ENCODE measurements around the gene MED26. TPM values are rescaled to one million over a fixed set of nuclear protein-coding genes. Genes with fewer than 3 reads are reported as not detected.

MED26 gene
- total and polyA plus RNA-seq, 4 donors: 0.75 to 8.4 (median 5.3) TPM

- Histone ChIP-seq H3K27me3 (ENCODE audit: control insufficient read depth in 1 of 2, insufficient read depth in 2 of 2, low read length in 1 of 2) (no peaks in the 10 kb centered on the region), H3K9me3 (ENCODE audit: control insufficient read depth, low read length) (no peaks in the 10 kb centered on the region), H3K4me3 (ENCODE audit: low read length in 2 of 2) (peak overlapping the region; percentile 61 to 80), H3K36me3 (ENCODE audit: control insufficient read depth in 1 of 2, insufficient read depth in 2 of 2, low read length in 1 of 2) (peaks cover 0 to under 1% of the 10 kb centered on the region in 2 donors), H3K4me1 (ENCODE audit: control insufficient read depth in 1 of 2, insufficient read depth in 2 of 2, low read length in 2 of 2) (no peaks in the 10 kb centered on the region), H3K27ac (ENCODE audit: low read depth in 1 of 2, low read length in 2 of 2) (peak overlapping the region in 1 of 2 donors; percentile 34)
- intact Hi-C loops (cut with DNase I): loop anchor here in 1 of 2 donors (1.0 to 2.0 kb wide), 2 partner anchors 29 to 57 kb away; partner anchors contain the start of gene MED26
- DNase-seq (no peak), ATAC-seq (ENCODE audit: low FRiP score) (no peak)
- WGBS, 2 donors: 1% methylated on average over 40 to 75 of the region's 75 CpGs
Observed at GRCh38 chr19:16571822-16572331, 56.1 kb downstream of the MED26 start.

DNA sequence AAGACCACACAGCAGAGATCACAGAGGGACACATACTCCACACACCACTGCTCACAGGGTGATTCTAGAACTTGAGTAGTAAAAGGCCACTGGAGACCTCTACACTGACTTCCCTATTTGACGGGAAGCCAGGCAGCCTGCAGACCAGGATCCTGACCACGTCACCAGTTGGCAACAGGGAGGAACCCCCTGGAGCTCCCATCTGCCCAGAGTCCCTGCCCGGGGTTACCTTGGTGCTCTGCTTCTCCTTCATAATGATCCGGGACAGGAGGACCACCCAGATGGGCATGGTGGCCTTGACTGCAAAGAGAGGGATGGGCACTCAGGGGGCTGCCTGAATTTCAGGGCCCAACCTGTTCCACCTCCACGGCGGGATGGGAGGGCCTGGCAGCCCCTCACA, 56.7 kb downstream of the MED26 start:
- no peaks in the 10 kb centered on the region for H3K9me3 ChIP-seq (ENCODE audit: control insufficient read depth, low read length)
- no peaks in the 10 kb centered on the region for H3K36me3 ChIP-seq (ENCODE audit: control insufficient read depth in 1 of 2, insufficient read depth in 2 of 2, low read length in 1 of 2)
- no peaks in the 10 kb centered on the region for H3K4me1 ChIP-seq (ENCODE audit: control insufficient read depth in 1 of 2, insufficient read depth in 2 of 2, low read length in 2 of 2)
- H3K4me3 ChIP-seq (ENCODE audit: low read length in 2 of 2): peak overlapping the region; percentile 61 to 80
- ATAC-seq (ENCODE audit: low FRiP score) (no peak), DNase-seq (no peak)
- no peaks in the 10 kb centered on the region for H3K27me3 ChIP-seq (ENCODE audit: control insufficient read depth in 1 of 2, insufficient read depth in 2 of 2, low read length in 1 of 2)
- no peak overlapping the region for H3K27ac ChIP-seq (ENCODE audit: low read depth in 1 of 2, low read length in 2 of 2)
- intact Hi-C loops (cut with DNase I): loop anchor here in 1 of 2 donors (1.0 kb wide), 1 partner anchor 28 kb away; no protein-coding TSS in a partner anchor
- 16 to 19% methylated on average over 6 of the region's 6 CpGs for WGBS, 2 donors

GRCh38 chr19:16569609-16570320, 58.2 kb downstream of the MED26 start:
- H3K27ac ChIP-seq (ENCODE audit: low read depth in 1 of 2, low read length in 2 of 2): no peak overlapping the region
- no peak for ATAC-seq (ENCODE audit: low FRiP score)
- no peaks in the 10 kb centered on the region for H3K9me3 ChIP-seq (ENCODE audit: control insufficient read depth, low read length)
- intact Hi-C loops (cut with DNase I): no loop called here
- 85 to 86% methylated on average over 17 of the region's 17 CpGs for WGBS, 2 donors
- H3K4me3 ChIP-seq (ENCODE audit: low read length in 2 of 2): no peak overlapping the region
- no peaks in the 10 kb centered on the region for H3K4me1 ChIP-seq (ENCODE audit: control insufficient read depth in 1 of 2, insufficient read depth in 2 of 2, low read length in 2 of 2)
- no peaks in the 10 kb centered on the region for H3K27me3 ChIP-seq (ENCODE audit: control insufficient read depth in 1 of 2, insufficient read depth in 2 of 2, low read length in 1 of 2)
- DNase-seq: no peak
- H3K36me3 ChIP-seq (ENCODE audit: control insufficient read depth in 1 of 2, insufficient read depth in 2 of 2, low read length in 1 of 2): no peaks in the 10 kb centered on the region

GRCh38 chr19:16566702-16567101, 61.3 kb downstream of the MED26 start:
- H3K36me3 ChIP-seq (ENCODE audit: control insufficient read depth in 1 of 2, insufficient read depth in 2 of 2, low read length in 1 of 2): peaks cover 0 to 3% of the 10 kb centered on the region in 2 donors

GRCh38 chr19:16566161-16566560, 61.8 kb downstream of the MED26 start:
- intact Hi-C loops (cut with DNase I): no loop called here
- no peak overlapping the region for H3K4me3 ChIP-seq (ENCODE audit: low read length in 2 of 2)
- no peak overlapping the region for H3K27ac ChIP-seq (ENCODE audit: low read depth in 1 of 2, low read length in 2 of 2)
- H3K27me3 ChIP-seq (ENCODE audit: control insufficient read depth in 1 of 2, insufficient read depth in 2 of 2, low read length in 1 of 2): no peaks in the 10 kb centered on the region
- H3K9me3 ChIP-seq (ENCODE audit: control insufficient read depth, low read length): no peaks in the 10 kb centered on the region
- DNase-seq (no peak), ATAC-seq (ENCODE audit: low FRiP score) (no peak)
- H3K36me3 ChIP-seq (ENCODE audit: control insufficient read depth in 1 of 2, insufficient read depth in 2 of 2, low read length in 1 of 2): peaks cover 0 to 3% of the 10 kb centered on the region in 2 donors
- WGBS, 2 donors: 92 to 93% methylated on average over 10 of the region's 10 CpGs
- H3K4me1 ChIP-seq (ENCODE audit: control insufficient read depth in 1 of 2, insufficient read depth in 2 of 2, low read length in 2 of 2): no peaks in the 10 kb centered on the region

More at GRCh38 chr19:16566702-16567101, 61.3 kb downstream of the MED26 start:
- H3K27ac ChIP-seq (ENCODE audit: low read depth in 1 of 2, low read length in 2 of 2): no peak overlapping the region
- intact Hi-C loops (cut with DNase I): no loop called here
- no peaks in the 10 kb centered on the region for H3K4me1 ChIP-seq (ENCODE audit: control insufficient read depth in 1 of 2, insufficient read depth in 2 of 2, low read length in 2 of 2)
- 92 to 93% methylated on average over 5 of the region's 5 CpGs for WGBS, 2 donors
- ATAC-seq (ENCODE audit: low FRiP score) (no peak), DNase-seq (no peak)
- no peak overlapping the region for H3K4me3 ChIP-seq (ENCODE audit: low read length in 2 of 2)
- no peaks in the 10 kb centered on the region for H3K27me3 ChIP-seq (ENCODE audit: control insufficient read depth in 1 of 2, insufficient read depth in 2 of 2, low read length in 1 of 2)
- no peaks in the 10 kb centered on the region for H3K9me3 ChIP-seq (ENCODE audit: control insufficient read depth, low read length)

DNA sequence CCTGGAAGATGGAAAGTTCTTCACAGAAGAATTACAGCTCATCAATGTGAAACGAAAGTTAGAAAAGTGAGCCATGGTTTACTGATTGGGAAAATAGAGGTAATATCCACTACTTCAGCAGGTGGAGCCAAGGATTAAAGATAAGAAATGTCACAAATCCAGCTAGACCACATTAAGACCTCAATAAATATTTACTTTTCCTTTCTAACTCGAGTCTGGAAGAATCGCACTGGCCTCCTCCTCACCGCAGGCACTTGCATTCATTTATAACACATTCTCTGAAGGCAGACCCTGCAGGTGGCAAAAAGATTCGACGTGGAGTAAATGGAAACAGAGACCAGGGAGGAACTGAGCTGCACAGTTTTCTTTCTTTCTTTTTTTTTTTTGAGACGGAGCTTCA, 63.2 kb downstream of the MED26 start:
- ATAC-seq (ENCODE audit: low FRiP score): no peak
- no peak overlapping the region for H3K4me3 ChIP-seq (ENCODE audit: low read length in 2 of 2)
- no peak overlapping the region for H3K27ac ChIP-seq (ENCODE audit: low read depth in 1 of 2, low read length in 2 of 2)
- no peaks in the 10 kb centered on the region for H3K27me3 ChIP-seq (ENCODE audit: control insufficient read depth in 1 of 2, insufficient read depth in 2 of 2, low read length in 1 of 2)
- 81 to 82% methylated on average over 7 of the region's 7 CpGs for WGBS, 2 donors
- intact Hi-C loops (cut with DNase I): no loop called here
- H3K4me1 ChIP-seq (ENCODE audit: control insufficient read depth in 1 of 2, insufficient read depth in 2 of 2, low read length in 2 of 2): no peaks in the 10 kb centered on the region
- H3K9me3 ChIP-seq (ENCODE audit: control insufficient read depth, low read length): no peaks in the 10 kb centered on the region
- DNase-seq: no peak
- H3K36me3 ChIP-seq (ENCODE audit: control insufficient read depth in 1 of 2, insufficient read depth in 2 of 2, low read length in 1 of 2): peaks cover 2 to 3% of the 10 kb centered on the region in 2 donors

GRCh38 chr19:16562608-16563025, 65.4 kb downstream of the MED26 start:
- intact Hi-C loops (cut with DNase I): no loop called here
- Histone ChIP-seq H3K27me3 (ENCODE audit: control insufficient read depth in 1 of 2, insufficient read depth in 2 of 2, low read length in 1 of 2) (no peaks in the 10 kb centered on the region), H3K9me3 (ENCODE audit: control insufficient read depth, low read length) (no peaks in the 10 kb centered on the region), H3K4me3 (ENCODE audit: low read length in 2 of 2) (no peak overlapping the region), H3K36me3 (ENCODE audit: control insufficient read depth in 1 of 2, insufficient read depth in 2 of 2, low read length in 1 of 2) (peaks cover 2 to 3% of the 10 kb centered on the region in 2 donors), H3K4me1 (ENCODE audit: control insufficient read depth in 1 of 2, insufficient read depth in 2 of 2, low read length in 2 of 2) (no peaks in the 10 kb centered on the region), H3K27ac (ENCODE audit: low read depth in 1 of 2, low read length in 2 of 2) (no peak overlapping the region)
- DNase-seq: no peak
- 88 to 90% methylated on average over 6 of the region's 6 CpGs for WGBS, 2 donors
- ATAC-seq (ENCODE audit: low FRiP score): no peak

- no peak for ATAC-seq (ENCODE audit: low FRiP score)
Observed at GRCh38 chr19:16561382-16561781, 66.6 kb downstream of the MED26 start.

GRCh38 chr19:16559780-16560276, 68.2 kb downstream of the MED26 start:
- Histone ChIP-seq H3K36me3 (ENCODE audit: control insufficient read depth in 1 of 2, insufficient read depth in 2 of 2, low read length in 1 of 2) (peaks cover 2 to 3% of the 10 kb centered on the region in 2 donors), H3K4me3 (ENCODE audit: low read length in 2 of 2) (no peak overlapping the region), H3K27me3 (ENCODE audit: control insufficient read depth in 1 of 2, insufficient read depth in 2 of 2, low read length in 1 of 2) (no peaks in the 10 kb centered on the region), H3K9me3 (ENCODE audit: control insufficient read depth, low read length) (no peaks in the 10 kb centered on the region), H3K27ac (ENCODE audit: low read depth in 1 of 2, low read length in 2 of 2) (no peak overlapping the region), H3K4me1 (ENCODE audit: control insufficient read depth in 1 of 2, insufficient read depth in 2 of 2, low read length in 2 of 2) (no peaks in the 10 kb centered on the region)
- ATAC-seq (ENCODE audit: low FRiP score): no peak
- WGBS, 2 donors: 86 to 89% methylated on average over 10 of the region's 10 CpGs
- intact Hi-C loops (cut with DNase I): no loop called here
- DNase-seq: no peak

More at GRCh38 chr19:16561382-16561781, 66.6 kb downstream of the MED26 start:
- WGBS, 2 donors: 80 to 84% methylated on average over 8 of the region's 8 CpGs
- intact Hi-C loops (cut with DNase I): no loop called here
- DNase-seq: no peak
- Histone ChIP-seq H3K36me3 (ENCODE audit: control insufficient read depth in 1 of 2, insufficient read depth in 2 of 2, low read length in 1 of 2) (peaks cover 2 to 3% of the 10 kb centered on the region in 2 donors), H3K4me3 (ENCODE audit: low read length in 2 of 2) (no peak overlapping the region), H3K27ac (ENCODE audit: low read depth in 1 of 2, low read length in 2 of 2) (no peak overlapping the region), H3K9me3 (ENCODE audit: control insufficient read depth, low read length) (no peaks in the 10 kb centered on the region), H3K27me3 (ENCODE audit: control insufficient read depth in 1 of 2, insufficient read depth in 2 of 2, low read length in 1 of 2) (no peaks in the 10 kb centered on the region), H3K4me1 (ENCODE audit: control insufficient read depth in 1 of 2, insufficient read depth in 2 of 2, low read length in 2 of 2) (no peaks in the 10 kb centered on the region)
